ENCODE results near the gene HLA-C.
"Not testable (repeated sequence)": the region's sequence is repeated elsewhere in the genome, so short reads cannot be mapped to it uniquely, and the experiment has no call there.

Gene HLA-C

GRCh38 chr6:31268836-31269235 lies 3.1 kb downstream of the HLA-C start:
- no peak for DNase-seq

- DNase-seq: no peak
Observed at GRCh38 chr6:31268369-31268765, 3.5 kb downstream of the HLA-C start.

GRCh38 chr6:31267651-31268368 lies 4.1 kb downstream of the HLA-C start:
- DNase-seq: no peak

GRCh38 chr6:31266567-31267360 lies 5.1 kb downstream of the HLA-C start:
- DNase-seq: no peak

- no peak for DNase-seq
Observed at GRCh38 chr6:31265926-31266325, 6.0 kb downstream of the HLA-C start.

- DNase-seq: not testable (repeated sequence)
Observed at GRCh38 chr6:31263346-31263933, 8.5 kb downstream of the HLA-C start.

GRCh38 chr6:31259995-31260394 lies 11.9 kb downstream of the HLA-C start:
- DNase-seq: not testable (repeated sequence)

- no peak for DNase-seq
Observed at GRCh38 chr6:31252625-31253024, 19.3 kb downstream of the HLA-C start.

GRCh38 chr6:31251261-31251660 lies 20.6 kb downstream of the HLA-C start:
- no peak for DNase-seq

- DNase-seq: no peak
Observed at GRCh38 chr6:31249184-31249583, 22.7 kb downstream of the HLA-C start.

- DNase-seq: no peak
Observed at GRCh38 chr6:31247813-31248212, 24.1 kb downstream of the HLA-C start.

GRCh38 chr6:31246051-31246521 lies 25.8 kb downstream of the HLA-C start:
- DNase-seq: no peak

- DNase-seq: no peak
Observed at GRCh38 chr6:31243508-31243907, 28.4 kb downstream of the HLA-C start.

GRCh38 chr6:31239854-31240253 lies 32.0 kb downstream of the HLA-C start:
- no peak for DNase-seq

- not testable (repeated sequence) for DNase-seq
Observed at GRCh38 chr6:31234101-31234500, 37.8 kb downstream of the HLA-C start.

- DNase-seq: no peak
Observed at GRCh38 chr6:31228476-31228875, 43.4 kb downstream of the HLA-C start.

GRCh38 chr6:31227143-31227542 lies 44.7 kb downstream of the HLA-C start:
- no peak for DNase-seq

- no peak for DNase-seq
Observed at GRCh38 chr6:31225735-31226134, 46.2 kb downstream of the HLA-C start.

GRCh38 chr6:31222496-31222895 lies 49.4 kb downstream of the HLA-C start:
- DNase-seq: no peak

Data from NCI-H2171 (cell line).